NB4 (cell line): Measurements from ENCODE around the gene RANBP3L.

ENCODE experiments used
- MYC ChIP-seq: IDR thresholded peaks from 2 replicates; pipeline ENCODE4 v1.6.1; 2011; ENCODE audit warnings: low read depth, low read length
- POLR2A ChIP-seq: IDR thresholded peaks from 2 replicates; pipeline ENCODE4 v1.6.1; 2011; ENCODE audit warnings: mild to moderate bottlenecking; ENCODE audit not compliant: insufficient read length; ENCODE audit errors: extremely low read depth
- TF ChIP-seq, protein P1 (sequence below): IDR thresholded peaks from one replicate; pipeline ENCODE4 v1.5.1; 2012; ENCODE audit warnings: low read depth, low read length
- TF ChIP-seq, protein P2 (sequence below): IDR thresholded peaks from 2 replicates; pipeline ENCODE4 v1.6.1; 2011; ENCODE audit warnings: low read depth, low read length

- TF ChIP-seq, protein P1, sequence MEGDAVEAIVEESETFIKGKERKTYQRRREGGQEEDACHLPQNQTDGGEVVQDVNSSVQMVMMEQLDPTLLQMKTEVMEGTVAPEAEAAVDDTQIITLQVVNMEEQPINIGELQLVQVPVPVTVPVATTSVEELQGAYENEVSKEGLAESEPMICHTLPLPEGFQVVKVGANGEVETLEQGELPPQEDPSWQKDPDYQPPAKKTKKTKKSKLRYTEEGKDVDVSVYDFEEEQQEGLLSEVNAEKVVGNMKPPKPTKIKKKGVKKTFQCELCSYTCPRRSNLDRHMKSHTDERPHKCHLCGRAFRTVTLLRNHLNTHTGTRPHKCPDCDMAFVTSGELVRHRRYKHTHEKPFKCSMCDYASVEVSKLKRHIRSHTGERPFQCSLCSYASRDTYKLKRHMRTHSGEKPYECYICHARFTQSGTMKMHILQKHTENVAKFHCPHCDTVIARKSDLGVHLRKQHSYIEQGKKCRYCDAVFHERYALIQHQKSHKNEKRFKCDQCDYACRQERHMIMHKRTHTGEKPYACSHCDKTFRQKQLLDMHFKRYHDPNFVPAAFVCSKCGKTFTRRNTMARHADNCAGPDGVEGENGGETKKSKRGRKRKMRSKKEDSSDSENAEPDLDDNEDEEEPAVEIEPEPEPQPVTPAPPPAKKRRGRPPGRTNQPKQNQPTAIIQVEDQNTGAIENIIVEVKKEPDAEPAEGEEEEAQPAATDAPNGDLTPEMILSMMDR = no peak
- no peak for TF ChIP-seq POLR2A
- TF ChIP-seq, protein P2, sequence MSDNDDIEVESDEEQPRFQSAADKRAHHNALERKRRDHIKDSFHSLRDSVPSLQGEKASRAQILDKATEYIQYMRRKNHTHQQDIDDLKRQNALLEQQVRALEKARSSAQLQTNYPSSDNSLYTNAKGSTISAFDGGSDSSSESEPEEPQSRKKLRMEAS = no peak
- no peak for TF ChIP-seq MYC
Measured at GRCh38 chr5:36209664-36210063, 92.0 kb downstream of the RANBP3L start.
